Testis (tissue), 3 donors: ENCODE data around the gene PIK3C2B. TPM values are rescaled to one million over a fixed set of nuclear protein-coding genes. Genes with fewer than 3 reads are reported as not detected.

Experiments used
- DNase-seq: peaks from one replicate; pipeline ENCODE4 v3.0.0-alpha.2; 2019
- H3K27ac ChIP-seq, 2 donors: fragments of 200-600 bp; sonication (generic); one replicate each; pipeline ENCODE4 v1.5.1; 2019
- H3K27me3 ChIP-seq: fragments of 200-600 bp; sonication (generic); one replicate; pipeline ENCODE4 v1.5.1; 2019
- H3K36me3 ChIP-seq: fragments of 200-600 bp; sonication (generic); one replicate; pipeline ENCODE4 v1.5.1; 2017; ENCODE audit warnings: low read depth; ENCODE audit errors: missing control alignments
- H3K4me1 ChIP-seq: fragments of 200-600 bp; sonication (generic); one replicate; pipeline ENCODE4 v1.5.1; 2019
- H3K4me3 ChIP-seq, 2 donors: fragments of 200-600 bp; sonication (generic); one replicate each; pipeline ENCODE4 v1.5.1; 2017 to 2019
- H3K9me3 ChIP-seq: fragments of 200-600 bp; sonication (generic); one replicate; pipeline ENCODE4 v1.5.1; 2017
- CTCF ChIP-seq, 3 experiments: fragments of 450-650 bp in 2 of 3; fragments of 200-600 bp in 1 of 3; sonication (generic) in 1 of 3; IDR thresholded peaks; one replicate each; pipeline ENCODE4 v1.5.1; 2016 to 2019; ENCODE audit warnings: antibody characterized with exemption in 3 of 3, mild to moderate bottlenecking in 2 of 3, moderate library complexity in 1 of 3
- POLR2A ChIP-seq: fragments of 450-650 bp; IDR thresholded peaks from one replicate; pipeline ENCODE4 v1.6.1; 2017; ENCODE audit warnings: antibody characterized with exemption, mild to moderate bottlenecking, moderate library complexity
- WGBS, 2 donors: methylation state at CpG; one replicate each; pipeline ENCODE4 v1.1.5; 2018; 5-methylcytosine and 5-hydroxymethylcytosine counted together
- intact Hi-C: fragments of 100-400 bp; cut with DNase I; formaldehyde crosslinking; loops from one replicate; pipeline ENCODE4 v1.15.1; 2023; ENCODE audit warnings: low total_unique reads
- polyA plus RNA-seq: library from polyadenylated mRNA; stranded (reverse); fragments of 350-450 nt; fragmentation: Illumina TruSeq; extraction: RNeasy Lipid Tissue Mini Kit (QIAGEN cat#74804); gene quantifications from one replicate; pipeline ENCODE4 v1.2.3, GENCODE V29; 2014; ENCODE audit warnings: low read depth, low replicate concordance; ENCODE audit not compliant: insufficient read depth
- total RNA-seq, 2 donors: library from RNA; depleted of rRNA; stranded (reverse); fragments of >200 nt; gene quantifications; one replicate each; pipeline ENCODE4 v1.2.3, GENCODE V29; 2016

The PIK3C2B gene
- total and polyA plus RNA-seq, 3 donors from 2014 or later = 7.6 to 20.1 (median 12.7) TPM

- intact Hi-C loops = no loop called here
- TF ChIP-seq POLR2A = no peak
- TF ChIP-seq CTCF (IDR thresholded peaks at IDR 0.05) = no peak
- H3K4me3 ChIP-seq = no peak overlapping the region
- no peaks in the 10 kb centered on the region for H3K36me3 ChIP-seq
- H3K27ac ChIP-seq = peak overlapping the region in 1 of 2 donors; percentile 41
- DNase-seq = no peak
- 58 to 62% methylated on average over 10 of the region's 10 CpGs for WGBS, 2 donors
- peaks cover 40% of the 10 kb centered on the region for H3K4me1 ChIP-seq
- no peaks in the 10 kb centered on the region for H3K9me3 ChIP-seq
- no peaks in the 10 kb centered on the region for H3K27me3 ChIP-seq
Observed at GRCh38 chr1:204463125-204464060, 31.2 kb downstream of the PIK3C2B start.

- H3K36me3 ChIP-seq = no peaks in the 10 kb centered on the region
- no peak overlapping the region for H3K4me3 ChIP-seq
- H3K4me1 ChIP-seq = peaks cover 37% of the 10 kb centered on the region
- 84 to 90% methylated on average over 3 to 4 of the region's 4 CpGs for WGBS, 2 donors
- no peaks in the 10 kb centered on the region for H3K9me3 ChIP-seq
- intact Hi-C loops = no loop called here
- H3K27ac ChIP-seq = no peak overlapping the region
- TF ChIP-seq CTCF (IDR thresholded peaks at IDR 0.05) (no peak), POLR2A (no peak)
- H3K27me3 ChIP-seq = no peaks in the 10 kb centered on the region
- DNase-seq = no peak
Observed at GRCh38 chr1:204462229-204462561, 32.4 kb downstream of the PIK3C2B start.

- Histone ChIP-seq H3K27ac (no peak overlapping the region), H3K36me3 (no peaks in the 10 kb centered on the region), H3K4me3 (no peak overlapping the region), H3K9me3 (no peaks in the 10 kb centered on the region), H3K4me1 (peaks cover 31% of the 10 kb centered on the region), H3K27me3 (no peaks in the 10 kb centered on the region)
- WGBS, 2 donors = 76 to 82% methylated on average over 8 to 11 of the region's 11 CpGs
- DNase-seq = no peak
- intact Hi-C loops = no loop called here
- TF ChIP-seq POLR2A = no peak
- no peak for TF ChIP-seq CTCF (IDR thresholded peaks at IDR 0.05)
Observed at GRCh38 chr1:204461331-204462228, 33.0 kb downstream of the PIK3C2B start.

- H3K9me3 ChIP-seq = no peaks in the 10 kb centered on the region
- intact Hi-C loops = no loop called here
- 93 to 95% methylated on average over 7 to 8 of the region's 8 CpGs for WGBS, 2 donors
- H3K36me3 ChIP-seq = no peaks in the 10 kb centered on the region
- TF ChIP-seq POLR2A (no peak), CTCF (IDR thresholded peaks at IDR 0.05) (no peak)
- no peak for DNase-seq
- no peak overlapping the region for H3K27ac ChIP-seq
- H3K27me3 ChIP-seq = no peaks in the 10 kb centered on the region
- peaks cover 19% of the 10 kb centered on the region for H3K4me1 ChIP-seq
- H3K4me3 ChIP-seq = no peak overlapping the region
Observed at GRCh38 chr1:204460346-204460745, 34.3 kb downstream of the PIK3C2B start.
